Vagina (tissue), 2 donors: Measurements from ENCODE around the gene RNF223. TPM values are rescaled to one million over a fixed set of nuclear protein-coding genes. Genes with fewer than 3 reads are reported as not detected.

Experiments
- DNase-seq, 2 donors: peaks; one replicate each; pipeline ENCODE4 v3.0.0-alpha.2; 2017; ENCODE audit errors: extremely low spot score in 2 of 2
- H3K27ac ChIP-seq: fragments of 200-600 bp; sonication (generic); one replicate; pipeline ENCODE4 v1.5.1; 2019
- H3K27me3 ChIP-seq: fragments of 200-600 bp; sonication (generic); one replicate; pipeline ENCODE4 v1.5.1; 2019
- H3K36me3 ChIP-seq, 2 donors: fragments of 200-600 bp; sonication (generic); one replicate each; pipeline ENCODE4 v1.5.1; 2017 to 2019
- H3K4me1 ChIP-seq: fragments of 200-600 bp; sonication (generic); one replicate; pipeline ENCODE4 v1.5.1; 2019
- H3K4me3 ChIP-seq, 2 donors: fragments of 200-600 bp; sonication (generic); 1 replicate in 1 of 2; 2 replicates in 1 of 2; pipeline ENCODE4 v1.5.1; 2016 to 2019
- H3K9me3 ChIP-seq: fragments of 200-600 bp; sonication (generic); one replicate; pipeline ENCODE4 v1.5.1; 2019
- CTCF ChIP-seq, 3 experiments: fragments of 450-650 bp in 2 of 3; fragments of 200-600 bp in 1 of 3; sonication (generic) in 1 of 3; IDR thresholded peaks; one replicate each; pipeline ENCODE4 v1.5.1; 2017 to 2019; ENCODE audit warnings: antibody characterized with exemption in 3 of 3, mild to moderate bottlenecking in 2 of 3, moderate library complexity in 2 of 3
- POLR2A ChIP-seq, 2 donors: fragments of 450-650 bp; IDR thresholded peaks; one replicate each; pipeline ENCODE4 v1.6.1; 2017; ENCODE audit warnings: antibody characterized with exemption in 2 of 2, mild to moderate bottlenecking in 2 of 2, moderate library complexity in 2 of 2
- POLR2AphosphoS5 ChIP-seq, 2 donors: sonication (generic); formaldehyde crosslinking; IDR thresholded peaks; one replicate each; pipeline ENCODE4 v1.9.0; 2017; ENCODE audit warnings: antibody characterized with exemption in 2 of 2, mild to moderate bottlenecking in 2 of 2, low read depth in 1 of 2; ENCODE audit not compliant: insufficient read depth in 1 of 2
- intact Hi-C: fragments of 100-400 bp; cut with DNase I; formaldehyde crosslinking; loops from one replicate; pipeline ENCODE4 v1.15.1; 2023
- total RNA-seq: library from RNA; depleted of rRNA; stranded (reverse); fragments of >200 nt; gene quantifications from one replicate; pipeline ENCODE4 v1.2.3, GENCODE V29; 2016

RNF223 gene
- total RNA-seq, 1 donor from 2014 or later = 4.9 TPM

- intact Hi-C loops = no loop called here
- H3K4me3 ChIP-seq = no peak overlapping the region
Observed at GRCh38 chr1:1043411-1043810, 30.7 kb downstream of the RNF223 start.

GRCh38 chr1:1042835-1043234, 31.3 kb downstream of the RNF223 start:
- intact Hi-C loops = no loop called here
- Histone ChIP-seq H3K4me1 (peaks cover 19% of the 10 kb centered on the region), H3K9me3 (no peaks in the 10 kb centered on the region), H3K27me3 (no peaks in the 10 kb centered on the region), H3K36me3 (peaks cover 0 to 6% of the 10 kb centered on the region in 2 donors), H3K27ac (no peak overlapping the region), H3K4me3 (no peak overlapping the region)
- no peak for DNase-seq
- TF ChIP-seq POLR2A (IDR thresholded peaks at IDR 0.05) (no peak), CTCF (IDR thresholded peaks at IDR 0.05) (no peak), POLR2AphosphoS5 (IDR thresholded peaks at IDR 0.05; ENCODE audit: insufficient read depth in 1 of 2, low read depth in 1 of 2) (no peak)

More at GRCh38 chr1:1043411-1043810, 30.7 kb downstream of the RNF223 start:
- Histone ChIP-seq H3K9me3 (no peaks in the 10 kb centered on the region), H3K36me3 (peaks cover 0 to 9% of the 10 kb centered on the region in 2 donors), H3K4me1 (peaks cover 19% of the 10 kb centered on the region), H3K27me3 (no peaks in the 10 kb centered on the region), H3K27ac (no peak overlapping the region)
- DNase-seq = no peak
- TF ChIP-seq CTCF (IDR thresholded peaks at IDR 0.05) (no peak), POLR2A (IDR thresholded peaks at IDR 0.05) (no peak), POLR2AphosphoS5 (IDR thresholded peaks at IDR 0.05; ENCODE audit: insufficient read depth in 1 of 2, low read depth in 1 of 2) (no peak)

GRCh38 chr1:1041873-1042272, 32.2 kb downstream of the RNF223 start:
- intact Hi-C loops = no loop called here
- Histone ChIP-seq H3K27ac (no peak overlapping the region), H3K36me3 (peaks cover 0 to 6% of the 10 kb centered on the region in 2 donors), H3K9me3 (no peaks in the 10 kb centered on the region), H3K4me3 (no peak overlapping the region), H3K4me1 (peaks cover 19% of the 10 kb centered on the region), H3K27me3 (no peaks in the 10 kb centered on the region)
- no peak for TF ChIP-seq POLR2AphosphoS5 (IDR thresholded peaks at IDR 0.05; ENCODE audit: insufficient read depth in 1 of 2, low read depth in 1 of 2)
- no peak for TF ChIP-seq CTCF (IDR thresholded peaks at IDR 0.05)
- no peak for TF ChIP-seq POLR2A (IDR thresholded peaks at IDR 0.05)
- no peak for DNase-seq

GRCh38 chr1:1041092-1041523, 33.0 kb downstream of the RNF223 start:
- H3K4me3 ChIP-seq = peak overlapping the region in 1 of 2 donors; percentile 28
- H3K36me3 ChIP-seq = peaks cover 0 to 6% of the 10 kb centered on the region in 2 donors

More at GRCh38 chr1:1041092-1041523, 33.0 kb downstream of the RNF223 start:
- no peaks in the 10 kb centered on the region for H3K9me3 ChIP-seq
- DNase-seq = no peak
- H3K27me3 ChIP-seq = no peaks in the 10 kb centered on the region
- intact Hi-C loops = no loop called here
- peaks cover 19% of the 10 kb centered on the region for H3K4me1 ChIP-seq
- TF ChIP-seq POLR2AphosphoS5 (IDR thresholded peaks at IDR 0.05; ENCODE audit: insufficient read depth in 1 of 2, low read depth in 1 of 2) (no peak), CTCF (IDR thresholded peaks at IDR 0.05) (no peak), POLR2A (IDR thresholded peaks at IDR 0.05) (no peak)
- no peak overlapping the region for H3K27ac ChIP-seq
